Stimulated activated CD8-positive, alpha-beta memory T cell treated with anti-CD3 and anti-CD28 coated beads, Interleukin-4, amount 100 ng/mL, for 4 hours (primary cell): ENCODE data around the gene CXXC5.

Source experiments
- DNase-seq, 2 donors: peaks; one replicate each; pipeline ENCODE4 v3.0.0-alpha.2; 2020; ENCODE audit warnings: low read depth in 2 of 2, low spot score in 1 of 2

Gene CXXC5

GRCh38 chr5:139638090-139638735 is 9.9 kb upstream of the CXXC5 start:
- no peak for DNase-seq

GRCh38 chr5:139638736-139639618 is 9.2 kb upstream of the CXXC5 start:
- DNase-seq = no peak

GRCh38 chr5:139639619-139640380 is 8.3 kb upstream of the CXXC5 start:
- no peak for DNase-seq

GRCh38 chr5:139640421-139641115 is 7.6 kb upstream of the CXXC5 start:
- DNase-seq = no peak

- DNase-seq = no peak
These were observed 6.8 kb upstream of the CXXC5 start for GRCh38 chr5:139641116-139642080.

GRCh38 chr5:139642213-139642612 is 5.9 kb upstream of the CXXC5 start:
- DNase-seq = no peak

GRCh38 chr5:139642891-139643871 is 5.0 kb upstream of the CXXC5 start:
- no peak for DNase-seq

- DNase-seq = no peak
These were observed 4.1 kb upstream of the CXXC5 start for GRCh38 chr5:139644001-139644456.

- DNase-seq = no peak
These were observed 3.3 kb upstream of the CXXC5 start for GRCh38 chr5:139644646-139645429.

- no peak for DNase-seq
These were observed 2.7 kb upstream of the CXXC5 start for GRCh38 chr5:139645430-139645871.

GRCh38 chr5:139646111-139646510 is 2.0 kb upstream of the CXXC5 start:
- DNase-seq = no peak

GRCh38 chr5:139646912-139647505 is 1.1 kb upstream of the CXXC5 start:
- DNase-seq = no peak

- DNase-seq = no peak
These were observed 494 bp upstream of the CXXC5 start for GRCh38 chr5:139647506-139648204.

- DNase-seq = no peak
These were observed 1.2 kb downstream of the CXXC5 start for GRCh38 chr5:139649082-139649991.

GRCh38 chr5:139650031-139650688 is 2.0 kb downstream of the CXXC5 start:
- DNase-seq = no peak
